ENCODE results near the gene FBRSL1.

DNA sequence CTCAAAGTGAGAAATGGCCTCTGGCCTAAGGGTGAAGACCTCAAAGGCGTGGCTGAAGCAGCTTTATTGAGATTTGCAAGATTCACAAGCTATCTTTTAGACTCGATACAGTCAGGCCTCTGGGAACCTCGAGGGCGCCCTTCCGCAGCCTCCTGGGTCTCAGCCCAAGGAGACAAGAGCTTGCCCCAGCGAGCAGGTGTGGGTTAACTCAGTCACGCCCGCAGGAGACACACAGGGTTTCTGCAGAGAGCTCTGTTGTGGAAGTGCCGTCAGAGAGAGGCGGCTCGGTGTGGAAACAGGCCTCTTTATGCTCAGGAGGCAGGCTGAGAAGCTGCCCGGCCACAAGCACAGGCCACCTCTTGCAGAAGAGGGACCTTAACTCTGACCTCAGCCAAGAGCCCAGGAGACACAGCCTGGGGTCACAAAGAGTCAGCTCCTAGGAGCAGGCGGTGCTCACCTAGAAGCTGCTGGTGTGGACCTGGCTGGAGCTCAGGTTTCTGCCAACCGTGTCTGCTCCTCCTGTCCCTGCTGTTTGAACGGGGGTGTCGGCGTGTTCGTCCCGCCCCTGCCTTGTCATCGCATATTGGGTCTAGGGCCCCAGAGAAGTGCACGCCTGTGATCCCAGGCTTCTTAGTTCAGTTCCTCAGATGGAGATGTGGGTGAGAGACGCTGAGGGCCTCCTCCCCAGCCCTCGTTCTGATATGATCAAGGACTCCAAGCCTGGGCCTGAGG is 42.1 kb upstream of the FBRSL1 start:
- no peak for TF ChIP-seq POLR2AphosphoS5 (IDR thresholded peaks at IDR 0.05; ENCODE audit: insufficient read depth, low read depth, low read length)
- TF ChIP-seq, protein P1, sequence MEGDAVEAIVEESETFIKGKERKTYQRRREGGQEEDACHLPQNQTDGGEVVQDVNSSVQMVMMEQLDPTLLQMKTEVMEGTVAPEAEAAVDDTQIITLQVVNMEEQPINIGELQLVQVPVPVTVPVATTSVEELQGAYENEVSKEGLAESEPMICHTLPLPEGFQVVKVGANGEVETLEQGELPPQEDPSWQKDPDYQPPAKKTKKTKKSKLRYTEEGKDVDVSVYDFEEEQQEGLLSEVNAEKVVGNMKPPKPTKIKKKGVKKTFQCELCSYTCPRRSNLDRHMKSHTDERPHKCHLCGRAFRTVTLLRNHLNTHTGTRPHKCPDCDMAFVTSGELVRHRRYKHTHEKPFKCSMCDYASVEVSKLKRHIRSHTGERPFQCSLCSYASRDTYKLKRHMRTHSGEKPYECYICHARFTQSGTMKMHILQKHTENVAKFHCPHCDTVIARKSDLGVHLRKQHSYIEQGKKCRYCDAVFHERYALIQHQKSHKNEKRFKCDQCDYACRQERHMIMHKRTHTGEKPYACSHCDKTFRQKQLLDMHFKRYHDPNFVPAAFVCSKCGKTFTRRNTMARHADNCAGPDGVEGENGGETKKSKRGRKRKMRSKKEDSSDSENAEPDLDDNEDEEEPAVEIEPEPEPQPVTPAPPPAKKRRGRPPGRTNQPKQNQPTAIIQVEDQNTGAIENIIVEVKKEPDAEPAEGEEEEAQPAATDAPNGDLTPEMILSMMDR (IDR thresholded peaks at IDR 0.05; ENCODE audit: extremely low read depth in 1 of 2, insufficient read depth in 1 of 2, low read depth in 1 of 2, low read length in 2 of 2), result no peak
- TF ChIP-seq FOS (IDR thresholded peaks at IDR 0.05; ENCODE audit: borderline replicate concordance, insufficient read depth, low read length), result no peak
- TF ChIP-seq POLR2A (IDR thresholded peaks at IDR 0.05; ENCODE audit: low read depth, low read length), result no peak
